Immature natural killer cell (primary cell): Measurements from ENCODE around the gene SYTL5. TPM values are rescaled to one million over a fixed set of nuclear protein-coding genes. Genes with fewer than 3 reads are reported as not detected.

Experiments
- DNase-seq, 3 donors: peaks; one replicate each; pipeline ENCODE4 v3.0.0; 2022; ENCODE audit warnings: mixed read lengths in 1 of 3
- H3K27ac Mint-ChIP-seq, 6 donors: one replicate each; pipeline ENCODE4 v1.8.0; 2020; ENCODE audit warnings: mixed read lengths in 6 of 6, mild to moderate bottlenecking in 5 of 6, inconsistent platforms in 4 of 6, moderate library complexity in 3 of 6
- H3K27me3 Mint-ChIP-seq, 3 donors: one replicate each; pipeline ENCODE4 v1.8.0; 2020 to 2021; ENCODE audit warnings: low read depth in 3 of 3, mild to moderate bottlenecking in 3 of 3, mixed read lengths in 3 of 3, moderate library complexity in 3 of 3, inconsistent platforms in 1 of 3
- H3K36me3 Mint-ChIP-seq, 3 donors: one replicate each; pipeline ENCODE4 v1.8.0; 2020; ENCODE audit warnings: mixed read lengths in 3 of 3, inconsistent platforms in 2 of 3, mild to moderate bottlenecking in 2 of 3
- H3K4me1 Mint-ChIP-seq, 2 donors: one replicate each; pipeline ENCODE4 v1.8.0; 2020; ENCODE audit warnings: inconsistent platforms in 2 of 2, mild to moderate bottlenecking in 2 of 2, mixed read lengths in 2 of 2, moderate library complexity in 1 of 2
- H3K4me3 Mint-ChIP-seq, 5 donors: one replicate each; pipeline ENCODE4 v1.8.0; 2020; ENCODE audit warnings: mild to moderate bottlenecking in 5 of 5, mixed read lengths in 5 of 5, inconsistent platforms in 3 of 5, moderate library complexity in 3 of 5
- H3K9me3 Mint-ChIP-seq, 6 donors: one replicate each; pipeline ENCODE4 v1.8.0; 2020; ENCODE audit warnings: mild to moderate bottlenecking in 6 of 6, mixed read lengths in 6 of 6, inconsistent platforms in 4 of 6, moderate library complexity in 3 of 6
- polyA plus RNA-seq, 3 donors: library from polyadenylated mRNA; unstranded; fragments of 300-500 nt; fragmentation: Illumina TruSeq; gene quantifications; one replicate each; pipeline ENCODE4 v1.2.3, GENCODE V29; 2021

Gene SYTL5
- polyA plus RNA-seq, 3 donors from 2014 or later: not detected

GRCh38 chrX:38150993-38151392, 144.6 kb downstream of the SYTL5 start:
- Mint-ChIP-seq H3K27me3 (peaks cover 0 to 9% (median 2%) of the 10 kb centered on the region in 3 donors), H3K9me3 (peaks cover 0 to 2% (median 0%) of the 10 kb centered on the region in 6 donors), H3K36me3 (no peaks in the 10 kb centered on the region)

GRCh38 chrX:38151441-38151840, 145.1 kb downstream of the SYTL5 start:
- Mint-ChIP-seq H3K36me3 (no peaks in the 10 kb centered on the region), H3K27me3 (peaks cover 0 to 9% (median 2%) of the 10 kb centered on the region in 3 donors), H3K4me3 (no peak overlapping the region), H3K4me1 (no peaks in the 10 kb centered on the region), H3K27ac (no peak overlapping the region), H3K9me3 (peaks cover 0 to 2% (median 0%) of the 10 kb centered on the region in 6 donors)
- DNase-seq: no peak

More at GRCh38 chrX:38150993-38151392, 144.6 kb downstream of the SYTL5 start:
- Mint-ChIP-seq H3K27ac (no peak overlapping the region), H3K4me3 (no peak overlapping the region), H3K4me1 (no peaks in the 10 kb centered on the region)
- no peak for DNase-seq

GRCh38 chrX:38154340-38154739, 148.0 kb downstream of the SYTL5 start:
- Mint-ChIP-seq H3K4me3 (no peak overlapping the region), H3K4me1 (no peaks in the 10 kb centered on the region), H3K9me3 (peaks cover 0 to 2% (median 0%) of the 10 kb centered on the region in 6 donors), H3K36me3 (no peaks in the 10 kb centered on the region), H3K27ac (no peak overlapping the region), H3K27me3 (peaks cover 0 to 16% (median 4%) of the 10 kb centered on the region in 3 donors)
- DNase-seq: no peak

GRCh38 chrX:38154818-38155217, 148.5 kb downstream of the SYTL5 start:
- Mint-ChIP-seq H3K36me3 (no peaks in the 10 kb centered on the region), H3K4me1 (no peaks in the 10 kb centered on the region), H3K4me3 (no peak overlapping the region), H3K9me3 (peaks cover 0 to 2% (median 0%) of the 10 kb centered on the region in 6 donors), H3K27me3 (peaks cover 0 to 16% (median 4%) of the 10 kb centered on the region in 3 donors), H3K27ac (no peak overlapping the region)
- DNase-seq: no peak

GRCh38 chrX:38156838-38157237, 150.5 kb downstream of the SYTL5 start:
- Mint-ChIP-seq H3K27ac (no peak overlapping the region), H3K9me3 (peaks cover 0 to 2% (median 0%) of the 10 kb centered on the region in 6 donors)

GRCh38 chrX:38163193-38163592, 156.8 kb downstream of the SYTL5 start:
- Mint-ChIP-seq H3K4me1 (no peaks in the 10 kb centered on the region), H3K4me3 (no peak overlapping the region), H3K27me3 (peaks cover 0 to 7% (median 0%) of the 10 kb centered on the region in 3 donors), H3K9me3 (no peaks in the 10 kb centered on the region), H3K36me3 (no peaks in the 10 kb centered on the region), H3K27ac (no peak overlapping the region)
- no peak for DNase-seq

More at GRCh38 chrX:38156838-38157237, 150.5 kb downstream of the SYTL5 start:
- H3K27me3 Mint-ChIP-seq: peaks cover 0 to 10% (median 4%) of the 10 kb centered on the region in 3 donors
- no peaks in the 10 kb centered on the region for H3K4me1 Mint-ChIP-seq
- no peak overlapping the region for H3K4me3 Mint-ChIP-seq
- no peaks in the 10 kb centered on the region for H3K36me3 Mint-ChIP-seq
- DNase-seq: no peak

- Mint-ChIP-seq H3K4me3 (no peak overlapping the region), H3K27ac (no peak overlapping the region), H3K27me3 (peaks cover 0 to 7% (median 2%) of the 10 kb centered on the region in 3 donors), H3K36me3 (no peaks in the 10 kb centered on the region), H3K4me1 (no peaks in the 10 kb centered on the region), H3K9me3 (no peaks in the 10 kb centered on the region)
- no peak for DNase-seq
Measured at GRCh38 chrX:38165023-38165422, 158.7 kb downstream of the SYTL5 start.

GRCh38 chrX:38166478-38167083, 160.2 kb downstream of the SYTL5 start:
- DNase-seq: peak in 2 of 3 donors; percentile 9 to 10
- H3K9me3 Mint-ChIP-seq: no peaks in the 10 kb centered on the region
- H3K4me3 Mint-ChIP-seq: no peak overlapping the region

GRCh38 chrX:38170556-38170955, 164.2 kb downstream of the SYTL5 start:
- Mint-ChIP-seq H3K4me3 (no peak overlapping the region), H3K4me1 (no peaks in the 10 kb centered on the region), H3K9me3 (no peaks in the 10 kb centered on the region), H3K27me3 (peaks cover 0 to 6% (median 4%) of the 10 kb centered on the region in 3 donors), H3K27ac (no peak overlapping the region), H3K36me3 (no peaks in the 10 kb centered on the region)
- DNase-seq: no peak

More at GRCh38 chrX:38166478-38167083, 160.2 kb downstream of the SYTL5 start:
- no peaks in the 10 kb centered on the region for H3K4me1 Mint-ChIP-seq
- H3K27ac Mint-ChIP-seq: no peak overlapping the region
- no peaks in the 10 kb centered on the region for H3K36me3 Mint-ChIP-seq
- H3K27me3 Mint-ChIP-seq: peaks cover 0 to 7% (median 2%) of the 10 kb centered on the region in 3 donors

- Mint-ChIP-seq H3K4me1 (no peaks in the 10 kb centered on the region), H3K27me3 (peaks cover 0 to 6% (median 4%) of the 10 kb centered on the region in 3 donors), H3K4me3 (no peak overlapping the region), H3K9me3 (no peaks in the 10 kb centered on the region), H3K36me3 (no peaks in the 10 kb centered on the region), H3K27ac (no peak overlapping the region)
- no peak for DNase-seq
Measured at GRCh38 chrX:38172596-38172995, 166.2 kb downstream of the SYTL5 start.

- H3K4me1 Mint-ChIP-seq: no peaks in the 10 kb centered on the region
- no peaks in the 10 kb centered on the region for H3K36me3 Mint-ChIP-seq
- no peak overlapping the region for H3K27ac Mint-ChIP-seq
Measured at GRCh38 chrX:38175139-38175538, 168.8 kb downstream of the SYTL5 start.

GRCh38 chrX:38178396-38178795, 172.0 kb downstream of the SYTL5 start:
- peaks cover 0 to 21% (median 0%) of the 10 kb centered on the region in 3 donors for H3K27me3 Mint-ChIP-seq
- DNase-seq: no peak
- no peaks in the 10 kb centered on the region for H3K36me3 Mint-ChIP-seq
- H3K4me3 Mint-ChIP-seq: no peak overlapping the region
- H3K27ac Mint-ChIP-seq: no peak overlapping the region
- H3K4me1 Mint-ChIP-seq: no peaks in the 10 kb centered on the region
- H3K9me3 Mint-ChIP-seq: no peaks in the 10 kb centered on the region

More at GRCh38 chrX:38175139-38175538, 168.8 kb downstream of the SYTL5 start:
- Mint-ChIP-seq H3K4me3 (no peak overlapping the region), H3K27me3 (peaks cover 0 to 17% (median 2%) of the 10 kb centered on the region in 3 donors), H3K9me3 (no peaks in the 10 kb centered on the region)
- DNase-seq: peak in 1 of 3 donors; percentile 1
